ENCODE data around the gene TET2. TPM values are rescaled to one million over a fixed set of nuclear protein-coding genes. Genes with fewer than 3 reads are reported as not detected.
A peak's percentile ranks its signal among the peaks of the same experiment; 100 is the strongest.

The TET2 gene
- total RNA-seq, 6 donors from 2014 or later: 25.1 to 41.9 (median 29.7) TPM

GRCh38 chr4:105191621-105192210 is 45.0 kb downstream of the TET2 start:
- H3K27me3 ChIP-seq: no peaks in the 10 kb centered on the region
- ATAC-seq (ENCODE audit: low FRiP score in 2 of 2) (peak; percentile 26 to 68), DNase-seq (no peak)
- peak overlapping the region in 2 of 4 donors; percentile 44 to 60 for H3K27ac ChIP-seq
- peaks cover 0 to 4% (median 0%) of the 10 kb centered on the region in 4 donors for H3K36me3 ChIP-seq
- H3K4me3 ChIP-seq: no peak overlapping the region
- TF ChIP-seq EP300 (IDR thresholded peaks at IDR 0.05) (peak in 1 of 4 donors; percentile 4), CTCF (IDR thresholded peaks at IDR 0.05) (no peak)
- no peaks in the 10 kb centered on the region for H3K9me3 ChIP-seq
- peaks cover 29 to 45% (median 31%) of the 10 kb centered on the region in 4 donors for H3K4me1 ChIP-seq
- 40 to 43% methylated on average over 3 of the region's 3 CpGs for WGBS, 2 donors

- peaks cover 0 to 4% (median 0%) of the 10 kb centered on the region in 4 donors for H3K36me3 ChIP-seq
- peaks cover 32 to 50% (median 37%) of the 10 kb centered on the region in 4 donors for H3K4me1 ChIP-seq
- no peak for ATAC-seq (ENCODE audit: low FRiP score in 2 of 2)
Observed at GRCh38 chr4:105192474-105192873, 45.8 kb downstream of the TET2 start.

GRCh38 chr4:105192910-105193309 is 46.2 kb downstream of the TET2 start:
- Histone ChIP-seq H3K4me1 (peaks cover 32 to 50% (median 39%) of the 10 kb centered on the region in 4 donors), H3K4me3 (no peak overlapping the region), H3K27me3 (no peaks in the 10 kb centered on the region), H3K36me3 (peaks cover 0 to 4% (median 0%) of the 10 kb centered on the region in 4 donors), H3K27ac (peak overlapping the region in 1 of 4 donors; percentile 20), H3K9me3 (no peaks in the 10 kb centered on the region)
- no peak for ATAC-seq (ENCODE audit: low FRiP score in 2 of 2)
- TF ChIP-seq POLR2AphosphoS5 (IDR thresholded peaks at IDR 0.05) (no peak), POLR2A (IDR thresholded peaks at IDR 0.05) (no peak), CTCF (IDR thresholded peaks at IDR 0.05) (no peak), EP300 (IDR thresholded peaks at IDR 0.05) (no peak)
- whole genome bisulfite sequencing, 2 donors: 53 to 78% methylated on average over 1 of the region's 1 CpG
- DNase-seq: no peak

More at GRCh38 chr4:105192474-105192873, 45.8 kb downstream of the TET2 start:
- no peak for TF ChIP-seq CTCF (IDR thresholded peaks at IDR 0.05)
- no peak for TF ChIP-seq EP300 (IDR thresholded peaks at IDR 0.05)
- TF ChIP-seq POLR2A (IDR thresholded peaks at IDR 0.05): no peak
- no peak for TF ChIP-seq POLR2AphosphoS5 (IDR thresholded peaks at IDR 0.05)
- H3K4me3 ChIP-seq: no peak overlapping the region
- peak overlapping the region in 1 of 4 donors; percentile 20 for H3K27ac ChIP-seq
- H3K27me3 ChIP-seq: no peaks in the 10 kb centered on the region
- no peak for DNase-seq
- H3K9me3 ChIP-seq: no peaks in the 10 kb centered on the region

- ATAC-seq (ENCODE audit: low FRiP score in 2 of 2): no peak
- Histone ChIP-seq H3K4me3 (no peak overlapping the region), H3K9me3 (no peaks in the 10 kb centered on the region), H3K27me3 (no peaks in the 10 kb centered on the region), H3K27ac (peak overlapping the region in 1 of 4 donors; percentile 22), H3K4me1 (peaks cover 32 to 50% (median 41%) of the 10 kb centered on the region in 4 donors), H3K36me3 (peaks cover 0 to 4% (median 0%) of the 10 kb centered on the region in 4 donors)
- no peak for TF ChIP-seq POLR2A (IDR thresholded peaks at IDR 0.05)
- TF ChIP-seq EP300 (IDR thresholded peaks at IDR 0.05): no peak
- no peak for TF ChIP-seq CTCF (IDR thresholded peaks at IDR 0.05)
- DNase-seq: no peak
- 78 to 86% methylated on average over 3 of the region's 3 CpGs for WGBS, 2 donors
Observed at GRCh38 chr4:105193536-105193935, 46.9 kb downstream of the TET2 start.
